Embryonic facial prominence (tissue), 1 donor: ENCODE data around the gene METTL21C.

Experiments used
- DNase-seq: peaks from one replicate; pipeline ENCODE4 v3.0.0-alpha.2; 2016; ENCODE audit errors: extremely low spot score

Gene METTL21C

GRCh38 chr13:102697929-102698648, 3.2 kb upstream of the METTL21C start:
- no peak for DNase-seq

DNA sequence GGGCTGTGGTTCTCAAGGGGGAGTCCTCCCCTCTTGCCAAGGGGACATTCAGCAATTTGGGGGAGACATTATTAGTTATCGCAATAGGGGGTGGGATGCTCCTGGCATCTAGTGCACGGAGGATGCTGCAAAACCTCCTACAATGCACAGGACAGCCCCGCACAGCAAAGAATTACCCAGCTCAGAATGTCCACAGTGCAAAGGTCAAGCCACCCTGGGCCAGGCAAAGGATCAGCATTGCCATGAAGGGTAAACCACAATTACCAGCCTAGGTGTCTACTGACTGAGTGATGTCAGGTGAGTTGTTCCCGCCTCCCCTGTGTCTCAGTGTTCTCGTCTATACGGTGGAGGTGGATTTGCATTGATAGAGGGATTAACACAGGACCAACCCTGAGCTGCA, 2.4 kb upstream of the METTL21C start:
- no peak for DNase-seq

DNA sequence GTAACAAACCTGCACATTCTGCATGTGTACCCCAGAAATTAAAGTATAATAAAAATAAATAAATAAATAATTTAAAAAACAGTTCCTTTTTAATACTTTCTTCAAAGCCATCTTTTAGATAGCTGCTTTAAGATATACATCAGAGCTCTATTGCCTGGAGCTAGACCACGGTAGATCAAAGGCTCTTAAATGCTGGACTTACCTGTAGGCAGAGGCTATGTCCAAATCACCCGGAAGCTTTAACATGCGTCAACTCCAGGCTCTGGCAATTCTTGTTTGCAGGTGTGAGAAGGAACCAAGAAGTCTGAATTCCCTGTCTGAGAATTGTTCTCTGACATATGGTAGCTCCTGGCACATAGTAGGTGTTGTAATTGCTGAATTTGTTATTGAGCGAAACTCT, 1.6 kb upstream of the METTL21C start:
- DNase-seq: no peak

- DNase-seq: no peak
Observed at GRCh38 chr13:102693776-102694175, 1.1 kb downstream of the METTL21C start.

DNA sequence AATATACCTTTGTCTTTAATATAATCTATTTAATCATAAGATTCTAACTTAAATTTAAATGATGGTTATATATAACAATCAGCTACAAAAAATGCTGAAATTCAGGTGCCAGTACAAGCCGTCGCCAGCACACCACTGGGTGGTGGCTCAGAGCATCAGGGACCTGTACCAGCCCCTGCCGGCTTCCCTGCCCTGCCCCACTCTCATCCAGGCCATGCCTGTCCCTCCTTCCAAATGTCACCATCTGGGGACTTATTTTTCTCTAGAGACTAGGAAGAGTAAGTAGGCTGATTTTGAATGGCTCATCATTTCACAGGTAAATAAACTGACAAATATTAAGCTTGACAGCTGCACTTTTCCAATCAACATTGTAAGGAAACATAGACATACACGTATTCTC, 1.6 kb downstream of the METTL21C start:
- DNase-seq: no peak

- DNase-seq: no peak
Observed at GRCh38 chr13:102692491-102692826, 2.4 kb downstream of the METTL21C start.

GRCh38 chr13:102690883-102691282, 4.0 kb downstream of the METTL21C start:
- no peak for DNase-seq

DNA sequence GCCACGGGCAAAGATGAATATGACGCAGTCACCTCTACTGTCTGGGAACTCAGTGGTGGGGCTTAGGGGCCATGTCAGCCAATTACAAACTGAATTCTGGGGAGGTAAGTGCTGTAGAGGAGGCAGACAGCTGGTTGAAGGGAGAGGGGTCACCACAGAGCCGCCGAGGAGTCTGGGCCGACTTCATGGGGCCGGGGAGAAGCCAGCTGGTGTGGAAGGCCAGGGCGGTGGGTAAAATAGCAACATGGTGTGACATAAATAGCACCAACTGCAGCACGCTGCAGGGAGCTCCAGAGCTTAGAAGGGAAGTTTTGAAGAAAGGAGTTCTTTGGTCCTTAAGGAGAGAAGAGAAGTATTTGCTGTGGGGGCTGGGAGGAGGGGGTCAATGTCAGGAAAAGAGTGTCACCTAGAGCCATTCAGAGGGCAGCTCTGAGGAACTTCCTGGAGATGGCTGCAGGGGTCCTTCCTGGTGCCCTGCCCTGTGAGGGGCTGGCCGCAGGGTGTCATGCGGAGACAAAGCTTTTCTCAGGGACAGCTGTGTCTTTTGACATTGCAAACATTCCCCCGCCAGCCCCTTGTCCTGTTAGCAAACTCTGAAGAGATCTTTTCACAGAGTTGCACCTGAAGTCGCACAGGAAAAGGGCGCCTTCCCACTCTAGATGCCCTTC, 6.4 kb downstream of the METTL21C start:
- no peak for DNase-seq

GRCh38 chr13:102687520-102687919, 7.3 kb downstream of the METTL21C start:
- DNase-seq: no peak

- DNase-seq: no peak
Observed at GRCh38 chr13:102686024-102686423, 8.8 kb downstream of the METTL21C start.

GRCh38 chr13:102683637-102684036, 11.2 kb downstream of the METTL21C start:
- DNase-seq: no peak

DNA sequence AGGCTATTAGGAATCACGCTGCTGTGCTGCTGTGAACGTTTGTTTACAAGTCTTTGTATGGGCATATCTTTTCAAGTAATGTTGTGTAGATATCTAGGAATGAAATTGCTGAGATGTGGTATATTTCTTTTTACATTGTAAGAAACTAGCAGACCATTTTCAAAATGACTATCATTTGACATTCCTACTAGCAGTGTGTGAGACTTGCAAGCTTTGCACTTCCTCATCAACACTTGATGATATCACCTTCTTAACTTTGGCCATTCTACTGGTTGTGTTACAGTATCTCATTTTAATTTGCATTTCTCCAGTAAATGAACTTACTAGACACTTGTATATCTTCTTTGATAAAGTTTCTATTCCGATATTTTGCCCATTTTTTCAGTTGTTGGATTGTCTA, 12.1 kb downstream of the METTL21C start:
- no peak for DNase-seq

DNA sequence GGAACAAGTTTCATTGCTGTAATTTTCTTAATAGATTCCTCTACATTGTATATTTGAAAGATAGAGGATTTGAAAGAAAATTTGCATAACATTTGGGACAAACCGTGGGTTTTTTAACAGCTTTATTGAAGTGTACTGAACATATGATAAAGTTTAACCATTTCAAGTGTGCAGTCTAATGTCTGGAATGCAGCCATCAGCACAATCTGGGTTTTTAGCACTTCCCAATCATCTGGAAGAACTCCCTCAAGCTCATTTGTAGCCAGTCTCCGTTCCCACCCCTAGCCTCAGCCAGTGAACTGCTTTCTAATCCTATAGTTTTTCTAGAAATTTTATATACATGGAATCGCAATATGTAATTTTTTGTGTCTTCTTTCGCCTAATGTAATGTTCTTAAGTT, 12.6 kb downstream of the METTL21C start:
- no peak for DNase-seq

- no peak for DNase-seq
Observed at GRCh38 chr13:102680842-102681740, 13.8 kb downstream of the METTL21C start.

GRCh38 chr13:102680133-102680717, 14.6 kb downstream of the METTL21C start:
- no peak for DNase-seq

DNA sequence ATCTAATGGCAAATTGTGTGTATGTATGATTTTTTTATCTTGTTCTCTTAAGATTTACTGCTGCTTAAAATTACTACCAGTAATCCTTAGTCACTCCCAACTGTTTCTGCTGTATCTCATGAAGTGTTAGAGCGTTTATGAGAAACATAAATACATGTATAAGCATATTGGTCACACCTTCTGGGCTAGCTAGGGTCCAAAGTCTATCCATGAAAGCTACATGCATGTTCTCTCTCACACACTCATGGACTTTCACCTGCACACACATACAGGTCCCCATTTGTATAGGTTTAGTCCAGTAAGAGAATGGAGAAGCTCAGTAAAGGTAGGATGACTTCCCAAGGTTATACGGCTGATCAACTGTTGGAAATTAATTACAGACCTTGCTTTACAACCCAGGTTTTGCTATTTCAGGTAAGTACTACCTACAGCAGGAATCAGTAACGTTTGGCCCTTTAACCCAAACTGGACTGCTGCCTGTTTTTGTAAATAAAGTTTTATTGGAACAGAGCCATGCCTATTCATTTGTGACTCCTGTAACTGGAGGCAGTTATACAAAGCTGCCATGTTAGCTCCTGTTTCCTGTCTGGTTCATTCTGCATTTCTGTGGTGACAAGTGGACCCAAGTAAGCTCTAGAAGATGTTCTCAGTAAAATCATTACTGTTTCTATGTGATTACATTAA, 15.3 kb downstream of the METTL21C start:
- DNase-seq: no peak

DNA sequence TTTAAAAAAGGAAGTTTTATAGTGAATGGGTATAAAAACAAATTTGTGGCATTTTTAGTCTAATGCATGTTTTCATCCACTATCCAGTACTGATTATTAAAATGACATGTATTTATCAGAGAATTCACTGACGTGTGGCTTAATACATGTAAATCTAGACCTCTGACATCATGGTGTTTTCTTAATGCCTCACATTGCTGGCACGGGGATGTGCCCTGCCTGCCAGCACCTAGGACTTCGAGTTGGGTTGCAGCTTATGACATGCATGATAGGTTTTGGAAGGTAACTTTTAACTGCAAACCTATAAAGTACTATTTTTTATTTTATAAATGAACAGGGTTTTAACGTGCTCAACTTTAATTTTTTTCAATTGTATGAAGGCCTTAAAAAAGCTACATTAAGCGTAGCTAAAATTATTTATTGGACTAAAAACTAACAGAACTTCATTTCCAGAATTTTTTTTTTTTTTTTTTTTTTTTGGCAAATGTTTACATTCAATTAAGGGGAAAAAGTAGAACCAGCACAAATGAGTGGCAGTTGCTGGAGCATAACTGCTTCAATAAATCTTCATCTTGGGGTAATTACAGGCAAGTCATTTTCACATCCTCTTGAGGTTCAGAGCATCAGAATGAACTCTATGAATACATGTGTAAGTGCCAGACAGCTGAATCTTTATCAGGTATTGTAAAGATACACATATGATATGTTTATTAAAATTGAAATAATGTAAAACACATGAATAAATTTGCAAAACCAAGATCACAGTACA, 16.3 kb downstream of the METTL21C start:
- DNase-seq: no peak

DNA sequence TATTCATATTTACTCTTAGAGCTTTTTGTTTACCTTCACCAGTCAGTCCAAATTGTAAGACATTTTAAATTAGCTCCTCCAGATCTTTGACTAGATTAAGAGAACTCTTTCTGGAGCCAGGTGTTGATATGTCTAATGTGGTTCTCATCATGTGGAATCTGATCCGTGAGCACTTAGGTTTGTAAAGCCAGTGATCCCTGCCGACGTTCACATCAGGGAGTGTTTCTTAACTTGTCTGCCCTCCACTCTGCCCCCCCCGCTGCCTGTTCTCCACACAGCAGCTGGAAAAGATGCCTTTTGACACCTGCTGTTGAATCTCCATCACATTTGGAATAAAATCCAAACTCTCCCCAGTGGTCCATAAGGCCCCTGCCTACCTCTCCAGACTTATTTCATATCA, 17.7 kb downstream of the METTL21C start:
- no peak for DNase-seq

GRCh38 chr13:102675115-102675514, 19.7 kb downstream of the METTL21C start:
- no peak for DNase-seq

DNA sequence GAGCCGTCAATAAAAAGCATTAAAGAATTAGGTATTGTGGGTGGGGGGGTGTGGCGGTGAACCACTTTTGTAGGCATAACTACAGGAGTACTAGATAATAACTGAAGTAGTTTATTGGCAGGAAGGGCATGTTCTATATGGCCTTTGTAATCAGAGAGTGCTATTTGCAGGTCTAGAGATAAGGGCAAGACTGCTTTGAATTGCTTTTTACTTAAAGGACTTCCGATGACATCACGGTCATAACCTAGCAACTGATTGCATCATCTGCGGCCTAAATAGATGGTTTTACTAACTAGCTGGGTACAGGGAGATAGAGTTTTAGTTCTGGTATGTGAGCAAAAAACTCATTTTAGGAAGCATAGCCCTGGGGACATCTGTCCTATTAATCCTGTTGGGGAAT, 24.7 kb downstream of the METTL21C start:
- no peak for DNase-seq

DNA sequence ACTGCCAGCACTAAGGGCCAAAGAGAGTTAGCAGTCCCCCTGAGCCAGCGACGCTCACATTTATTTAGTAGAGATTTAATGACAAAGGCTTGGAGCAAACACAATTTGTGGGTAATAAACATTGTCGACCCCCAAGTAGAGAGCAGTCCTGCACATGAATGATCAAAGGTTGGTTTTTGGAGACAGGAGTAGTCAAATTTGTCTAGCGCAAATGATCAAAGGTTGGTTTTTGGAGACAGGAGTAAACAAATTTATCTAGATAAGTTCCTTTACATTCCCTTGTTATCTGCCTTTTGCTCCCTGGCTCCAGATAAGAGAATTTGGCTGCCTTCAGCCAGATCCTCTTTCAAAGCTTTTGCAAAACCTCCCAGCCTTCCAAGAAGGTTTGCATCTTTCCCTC, 26.9 kb downstream of the METTL21C start:
- DNase-seq: no peak
